ENCODE measurements around the gene SPRING1.
"Not testable (repeated sequence)": the region's sequence is repeated elsewhere in the genome, so short reads cannot be mapped to it uniquely, and the experiment has no call there.

Gene SPRING1, protein sequence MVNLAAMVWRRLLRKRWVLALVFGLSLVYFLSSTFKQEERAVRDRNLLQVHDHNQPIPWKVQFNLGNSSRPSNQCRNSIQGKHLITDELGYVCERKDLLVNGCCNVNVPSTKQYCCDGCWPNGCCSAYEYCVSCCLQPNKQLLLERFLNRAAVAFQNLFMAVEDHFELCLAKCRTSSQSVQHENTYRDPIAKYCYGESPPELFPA

GRCh38 chr12:116737774-116738657 lies at the start of gene SPRING1, which contains the start of gene RNFT2:
Gene SPRING1 (minus strand): TSS chr12:116738069. CDS start chr12:116737900, 169 bp downstream.
Gene RNFT2 (plus strand): TSS chr12:116738315. CDS start chr12:116740498, 2,183 bp downstream.
- in situ Hi-C loops (cut with MboI; ENCODE audit: low pct_unique_long_range_greater_than_20kb, low sequenced_read_pairs), result no loop called here
- peak; percentile 99 for DNase-seq

GRCh38 chr12:116784238-116784612 lies 46.4 kb upstream of the SPRING1 start:
- in situ Hi-C loops (cut with MboI; ENCODE audit: low pct_unique_long_range_greater_than_20kb, low sequenced_read_pairs), result no loop called here
- no peak for DNase-seq

GRCh38 chr12:116783525-116784237 lies 45.8 kb upstream of the SPRING1 start:
- in situ Hi-C loops (cut with MboI; ENCODE audit: low pct_unique_long_range_greater_than_20kb, low sequenced_read_pairs), result no loop called here
- DNase-seq, result no peak

DNA sequence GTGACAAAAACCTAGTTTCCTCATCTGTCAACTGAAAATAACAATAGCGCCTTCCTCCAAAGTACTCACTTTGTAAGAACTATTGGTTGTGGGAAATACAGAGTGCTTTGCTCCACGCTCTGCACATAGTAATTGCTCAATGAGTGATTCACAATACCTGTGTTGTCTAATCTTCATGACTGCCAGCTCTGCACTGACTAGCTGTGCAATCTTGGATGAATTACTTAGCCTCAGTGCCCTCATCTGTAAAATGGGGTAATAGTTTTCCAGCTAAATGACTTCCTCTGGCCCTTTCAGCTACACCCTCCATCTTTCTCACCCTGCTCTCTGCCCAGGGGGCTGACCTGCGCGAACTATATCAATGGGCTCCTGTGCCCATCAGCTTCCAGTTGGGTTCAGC lies 43.1 kb upstream of the SPRING1 start:
- in situ Hi-C loops (cut with MboI; ENCODE audit: low pct_unique_long_range_greater_than_20kb, low sequenced_read_pairs), result no loop called here
- DNase-seq, result no peak

- in situ Hi-C loops (cut with MboI; ENCODE audit: low pct_unique_long_range_greater_than_20kb, low sequenced_read_pairs), result no loop called here
These were observed 41.7 kb upstream of the SPRING1 start for GRCh38 chr12:116779597-116779996.

DNA sequence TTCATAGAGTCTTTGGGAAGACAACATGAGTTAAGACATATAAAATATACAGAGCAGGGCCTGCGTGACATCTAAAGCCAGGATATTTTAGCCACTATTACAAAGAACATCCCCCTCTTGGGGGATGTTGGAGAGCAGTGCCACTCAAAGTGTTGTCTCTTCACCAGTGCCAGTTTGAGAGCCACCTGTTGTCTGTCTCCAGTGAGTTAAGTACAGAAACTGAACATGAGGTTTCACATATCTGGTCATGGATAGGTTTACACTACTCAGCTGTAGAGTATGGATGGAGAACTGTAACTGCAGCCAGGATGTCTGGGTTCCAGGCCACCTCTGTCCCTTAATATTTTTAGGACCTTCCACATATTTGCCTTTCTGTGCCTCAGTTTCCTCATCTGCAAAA lies 39.4 kb upstream of the SPRING1 start:
- in situ Hi-C loops (cut with MboI; ENCODE audit: low pct_unique_long_range_greater_than_20kb, low sequenced_read_pairs), result no loop called here
- no peak for DNase-seq

More at GRCh38 chr12:116779597-116779996, 41.7 kb upstream of the SPRING1 start:
- DNase-seq, result no peak

GRCh38 chr12:116774020-116774419 lies 36.2 kb upstream of the SPRING1 start:
- in situ Hi-C loops (cut with MboI; ENCODE audit: low pct_unique_long_range_greater_than_20kb, low sequenced_read_pairs), result no loop called here
- DNase-seq, result no peak

DNA sequence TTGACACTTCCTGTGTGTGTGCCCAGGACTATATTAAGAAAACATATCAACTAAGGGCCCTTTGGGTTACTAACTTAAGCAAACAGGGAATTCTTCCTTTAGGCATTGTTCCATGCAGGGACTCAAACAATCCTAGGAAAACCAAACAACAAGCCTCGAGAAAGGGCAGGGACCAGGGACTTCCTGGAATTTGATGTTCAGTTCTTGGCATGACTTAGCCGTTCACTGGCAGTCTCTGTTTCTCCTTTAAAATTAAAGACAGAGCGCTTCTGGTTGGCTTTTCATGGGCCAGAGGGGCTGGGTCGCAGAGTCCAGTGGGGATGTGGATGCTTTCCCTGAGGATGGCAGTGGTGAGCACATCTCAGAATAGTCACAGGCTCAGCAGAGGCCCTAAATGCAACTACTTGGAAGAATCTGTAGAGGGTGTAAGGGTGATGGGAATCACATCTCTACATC lies 35.4 kb upstream of the SPRING1 start:
- in situ Hi-C loops (cut with MboI; ENCODE audit: low pct_unique_long_range_greater_than_20kb, low sequenced_read_pairs), result no loop called here
- DNase-seq, result no peak

GRCh38 chr12:116771651-116772050 lies 33.8 kb upstream of the SPRING1 start:
- in situ Hi-C loops (cut with MboI; ENCODE audit: low pct_unique_long_range_greater_than_20kb, low sequenced_read_pairs), result no loop called here
- no peak for DNase-seq

DNA sequence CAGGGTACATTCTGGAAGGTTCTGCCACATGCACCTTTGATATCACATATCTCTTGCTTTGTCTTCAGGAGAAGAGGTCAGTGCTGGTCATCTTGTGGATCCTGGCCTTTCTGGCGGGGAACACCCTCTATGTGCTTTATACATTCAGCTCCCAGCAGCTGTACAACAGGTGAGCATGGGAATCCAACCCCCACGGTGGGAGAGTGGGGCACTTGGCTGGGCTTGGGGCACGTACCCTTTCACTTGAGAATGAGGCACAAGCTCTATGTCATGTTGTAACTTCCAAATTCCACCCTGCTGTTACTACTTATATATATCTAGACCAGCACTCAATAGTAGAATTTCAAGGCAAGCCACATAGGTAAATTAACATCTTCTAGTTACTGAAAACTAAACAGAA lies 28.9 kb upstream of the SPRING1 start:
- in situ Hi-C loops (cut with MboI; ENCODE audit: low pct_unique_long_range_greater_than_20kb, low sequenced_read_pairs), result no loop called here
- no peak for DNase-seq

GRCh38 chr12:116766285-116766684 lies 28.4 kb upstream of the SPRING1 start:
- no peak for DNase-seq
- in situ Hi-C loops (cut with MboI; ENCODE audit: low pct_unique_long_range_greater_than_20kb, low sequenced_read_pairs), result no loop called here

- DNase-seq, result no peak
These were observed 27.4 kb upstream of the SPRING1 start for GRCh38 chr12:116765271-116765670.

GRCh38 chr12:116761499-116761898 lies 23.6 kb upstream of the SPRING1 start:
- no peak for DNase-seq
- in situ Hi-C loops (cut with MboI; ENCODE audit: low pct_unique_long_range_greater_than_20kb, low sequenced_read_pairs), result no loop called here

More at GRCh38 chr12:116765271-116765670, 27.4 kb upstream of the SPRING1 start:
- in situ Hi-C loops (cut with MboI; ENCODE audit: low pct_unique_long_range_greater_than_20kb, low sequenced_read_pairs), result no loop called here

- in situ Hi-C loops (cut with MboI; ENCODE audit: low pct_unique_long_range_greater_than_20kb, low sequenced_read_pairs), result no loop called here
These were observed 22.8 kb upstream of the SPRING1 start for GRCh38 chr12:116760622-116761020.

GRCh38 chr12:116759783-116760621 lies 22.1 kb upstream of the SPRING1 start:
- in situ Hi-C loops (cut with MboI; ENCODE audit: low pct_unique_long_range_greater_than_20kb, low sequenced_read_pairs), result no loop called here
- DNase-seq, result peak; percentile 90

More at GRCh38 chr12:116760622-116761020, 22.8 kb upstream of the SPRING1 start:
- no peak for DNase-seq

DNA sequence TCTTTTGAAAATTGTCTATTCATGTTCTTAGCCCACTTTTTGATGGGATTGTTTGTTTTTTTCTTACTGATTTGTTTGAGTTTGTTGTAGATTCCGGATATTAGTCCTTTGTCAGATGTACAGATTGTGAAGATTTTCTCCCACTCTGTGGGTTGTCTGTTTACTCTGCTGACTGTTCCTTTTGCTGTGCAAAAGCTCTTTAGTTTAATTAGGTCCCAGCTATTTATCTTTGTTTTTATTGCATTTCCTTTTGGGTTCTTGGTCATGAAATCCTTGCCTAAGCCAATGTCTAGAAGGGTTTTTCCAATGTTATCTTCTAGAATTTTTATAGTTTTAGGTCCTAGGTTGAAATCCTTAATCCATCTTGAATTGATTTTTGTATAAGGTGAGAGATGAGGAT lies 16.9 kb upstream of the SPRING1 start:
- in situ Hi-C loops (cut with MboI; ENCODE audit: low pct_unique_long_range_greater_than_20kb, low sequenced_read_pairs); DNase-seq: not testable (repeated sequence)

- DNase-seq; in situ Hi-C loops (cut with MboI; ENCODE audit: low pct_unique_long_range_greater_than_20kb, low sequenced_read_pairs): not testable (repeated sequence)
These were observed 16.2 kb upstream of the SPRING1 start for GRCh38 chr12:116754097-116754496.

GRCh38 chr12:116750298-116750697 lies 12.4 kb upstream of the SPRING1 start:
- in situ Hi-C loops (cut with MboI; ENCODE audit: low pct_unique_long_range_greater_than_20kb, low sequenced_read_pairs), result no loop called here
- DNase-seq, result no peak

DNA sequence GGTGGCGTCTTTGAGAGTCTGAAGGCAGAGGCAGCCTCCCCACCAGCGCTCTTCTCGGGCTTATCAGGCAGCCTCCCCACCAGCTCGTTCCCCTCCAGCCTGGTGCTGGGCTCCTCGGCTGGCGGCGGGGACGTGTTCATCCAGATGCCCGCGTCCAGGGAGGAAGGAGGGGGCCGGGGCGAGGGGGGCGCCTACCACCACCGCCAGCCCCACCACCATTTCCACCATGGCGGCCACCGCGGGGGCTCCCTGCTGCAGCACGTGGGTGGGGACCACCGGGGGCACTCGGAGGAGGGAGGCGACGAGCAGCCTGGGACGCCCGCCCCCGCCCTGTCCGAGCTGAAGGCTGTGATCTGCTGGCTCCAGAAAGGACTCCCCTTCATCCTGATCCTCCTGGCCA lies 12.0 kb upstream of the SPRING1 start:
- in situ Hi-C loops (cut with MboI; ENCODE audit: low pct_unique_long_range_greater_than_20kb, low sequenced_read_pairs), result no loop called here
- DNase-seq, result no peak

All from KBM-7 (cell line).